ENCODE data around the gene OGFOD2. TPM values are rescaled to one million over a fixed set of nuclear protein-coding genes. Genes with fewer than 3 reads are reported as not detected.

OGFOD2 gene
- 8.1 TPM in 2 replicates for total RNA-seq

GRCh38 chr12:122974892-122975789 is at the start of gene OGFOD2:
Gene OGFOD2 (plus strand): TSS chr12:122975244. CDS start chr12:122975252, 8 bp downstream.

GRCh38 chr12:122965851-122966742 is 8.9 kb upstream of the OGFOD2 start, which contains the start of gene ABCB9:
Gene ABCB9 (minus strand): TSS chr12:122966463. CDS start chr12:122960235, 6,228 bp downstream.

GRCh38 chr12:122980183-122981035 is 5.4 kb downstream of the OGFOD2 start, which contains the start of gene ARL6IP4:
Gene ARL6IP4 (plus strand): TSS chr12:122980681. CDS start chr12:122981140, 459 bp downstream.

Other genes with a start within 250 kb of the OGFOD2 start
- gene HCAR1, start 244.4 kb upstream of the OGFOD2 start, total RNA-seq, result 0.37 and 0.53 TPM in 2 replicates
- 31.7 and 35.9 TPM in 2 replicates for gene DENR, start 222.4 kb upstream of the OGFOD2 start, total RNA-seq
- 0.68 and 0.92 TPM in 2 replicates for gene CCDC62, start 200.7 kb upstream of the OGFOD2 start, total RNA-seq
- 12.0 and 17.8 TPM in 2 replicates for gene HIP1R, start 139.8 kb upstream of the OGFOD2 start, total RNA-seq
- 10.0 and 17.1 TPM in 2 replicates for gene VPS37B, start 79.1 kb upstream of the OGFOD2 start, total RNA-seq
- 9.2 and 10.3 TPM in 2 replicates for gene ABCB9, start 8.8 kb upstream of the OGFOD2 start, total RNA-seq
- gene ARL6IP4, start 5.4 kb downstream of the OGFOD2 start, total RNA-seq, result 241 and 246 TPM in 2 replicates
- gene PITPNM2, start 175.8 kb downstream of the OGFOD2 start, total RNA-seq, result 4.5 and 6.4 TPM in 2 replicates

Measured in aortic smooth muscle cell (primary cell).